GM12875 (cell line): ENCODE measurements around the gene PFKFB4.

Source experiments
- H3K4me3 ChIP-seq: one replicate; pipeline ENCODE4 v1.5.1; 2011; ENCODE audit warnings: low read depth, low read length, control low read depth
- TF ChIP-seq, protein P1 (sequence below): IDR thresholded peaks from 2 replicates; pipeline ENCODE4 v1.5.1; 2011; ENCODE audit warnings: low read depth, mild to moderate bottlenecking, control low read depth, inconsistent platforms, low read length, moderate library complexity, borderline replicate concordance; ENCODE audit not compliant: insufficient read depth

Gene PFKFB4

DNA sequence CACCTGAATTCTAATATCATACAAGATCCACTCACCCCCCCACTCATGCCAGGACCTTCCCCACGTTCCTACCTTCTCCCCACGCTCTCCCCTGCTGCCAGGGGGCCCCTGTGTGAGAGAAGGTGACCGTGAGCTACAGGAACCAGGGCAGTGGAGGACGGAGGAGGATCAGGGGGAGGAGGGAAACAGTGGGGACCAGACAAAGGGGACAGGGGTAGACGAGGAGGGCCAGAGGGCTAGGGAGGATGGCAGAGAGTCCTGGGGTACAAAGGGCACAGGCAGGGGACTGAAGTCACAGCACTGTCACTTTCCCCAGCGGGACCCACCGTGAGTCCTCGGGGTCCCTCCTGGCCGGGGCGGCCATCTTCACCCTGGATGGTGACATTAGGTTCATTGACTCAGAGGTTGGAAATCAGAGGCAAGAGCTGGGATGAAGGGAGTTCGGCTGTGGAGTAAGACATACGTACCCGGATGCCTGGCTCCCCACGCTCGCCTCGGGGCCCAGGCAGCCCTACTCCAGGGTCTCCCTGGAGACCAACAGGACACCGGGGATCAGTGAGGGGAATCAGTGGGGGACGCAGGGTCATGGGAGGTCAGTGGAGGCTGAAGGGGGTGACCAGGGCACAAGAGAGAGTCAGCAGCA is 13.3 kb upstream of the PFKFB4 start:
- TF ChIP-seq, protein P1, sequence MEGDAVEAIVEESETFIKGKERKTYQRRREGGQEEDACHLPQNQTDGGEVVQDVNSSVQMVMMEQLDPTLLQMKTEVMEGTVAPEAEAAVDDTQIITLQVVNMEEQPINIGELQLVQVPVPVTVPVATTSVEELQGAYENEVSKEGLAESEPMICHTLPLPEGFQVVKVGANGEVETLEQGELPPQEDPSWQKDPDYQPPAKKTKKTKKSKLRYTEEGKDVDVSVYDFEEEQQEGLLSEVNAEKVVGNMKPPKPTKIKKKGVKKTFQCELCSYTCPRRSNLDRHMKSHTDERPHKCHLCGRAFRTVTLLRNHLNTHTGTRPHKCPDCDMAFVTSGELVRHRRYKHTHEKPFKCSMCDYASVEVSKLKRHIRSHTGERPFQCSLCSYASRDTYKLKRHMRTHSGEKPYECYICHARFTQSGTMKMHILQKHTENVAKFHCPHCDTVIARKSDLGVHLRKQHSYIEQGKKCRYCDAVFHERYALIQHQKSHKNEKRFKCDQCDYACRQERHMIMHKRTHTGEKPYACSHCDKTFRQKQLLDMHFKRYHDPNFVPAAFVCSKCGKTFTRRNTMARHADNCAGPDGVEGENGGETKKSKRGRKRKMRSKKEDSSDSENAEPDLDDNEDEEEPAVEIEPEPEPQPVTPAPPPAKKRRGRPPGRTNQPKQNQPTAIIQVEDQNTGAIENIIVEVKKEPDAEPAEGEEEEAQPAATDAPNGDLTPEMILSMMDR, result no peak
- H3K4me3 ChIP-seq, result no peak overlapping the region

DNA sequence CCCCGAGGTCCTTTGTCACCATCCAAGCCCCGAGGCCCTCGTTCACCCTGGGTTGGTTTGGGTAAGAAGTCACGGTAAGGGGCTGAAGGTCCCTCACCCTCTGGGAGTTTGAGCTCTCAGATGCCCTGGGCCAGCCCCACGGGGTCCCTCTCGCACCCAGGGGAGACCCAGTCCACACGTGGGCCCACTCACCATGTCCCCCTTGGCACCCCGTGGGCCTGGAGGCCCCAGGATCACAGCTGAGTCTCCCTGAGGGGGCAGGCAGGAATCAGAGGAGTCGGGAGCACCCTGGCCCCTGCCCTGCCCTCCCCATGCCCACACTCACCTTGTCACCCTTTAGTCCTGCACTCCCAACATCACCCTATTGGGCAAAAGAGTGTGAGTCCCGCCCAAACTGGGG is 12.8 kb upstream of the PFKFB4 start:
- TF ChIP-seq, protein P1, result no peak
- no peak overlapping the region for H3K4me3 ChIP-seq

DNA sequence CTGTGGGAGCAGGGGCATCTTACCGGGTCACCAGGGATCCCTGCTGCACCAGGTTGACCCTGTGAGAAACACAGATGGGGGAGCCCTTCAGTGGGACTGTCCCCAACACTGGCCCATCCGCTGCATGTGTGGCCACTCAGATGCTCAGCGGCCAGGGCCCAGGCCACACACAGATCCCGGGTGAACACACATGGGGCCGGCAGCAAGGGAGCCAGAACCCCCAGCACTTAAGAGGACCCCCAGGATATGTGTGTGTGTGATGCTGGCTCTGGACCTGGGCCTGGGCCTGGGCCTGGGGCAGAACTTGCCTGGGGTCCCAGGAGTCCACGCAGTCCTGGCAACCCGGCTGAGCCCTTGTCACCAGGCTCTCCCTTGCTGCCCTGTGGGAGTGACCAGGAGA is 11.9 kb upstream of the PFKFB4 start:
- TF ChIP-seq, protein P1, result no peak
- H3K4me3 ChIP-seq, result no peak overlapping the region

DNA sequence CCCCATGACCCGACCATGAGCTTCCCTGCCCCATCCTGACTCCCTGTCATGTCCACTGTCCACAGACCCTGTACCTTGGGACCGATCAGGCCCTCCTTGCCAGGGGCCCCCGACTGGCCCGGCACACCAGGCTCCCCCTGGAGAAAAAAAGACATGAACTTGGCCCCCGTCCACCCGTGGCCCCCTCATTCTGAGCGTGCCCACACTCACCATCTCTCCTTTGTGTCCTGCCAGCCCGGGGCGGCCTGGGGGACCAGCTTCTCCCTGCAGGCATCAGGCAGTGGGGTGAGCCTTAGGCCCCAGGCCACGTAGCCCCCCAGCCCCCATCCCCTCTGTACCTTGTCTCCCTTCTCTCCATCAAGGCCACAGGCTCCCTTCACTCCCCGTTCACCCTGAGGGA is 10.9 kb upstream of the PFKFB4 start:
- H3K4me3 ChIP-seq, result no peak overlapping the region
- TF ChIP-seq, protein P1, result no peak

DNA sequence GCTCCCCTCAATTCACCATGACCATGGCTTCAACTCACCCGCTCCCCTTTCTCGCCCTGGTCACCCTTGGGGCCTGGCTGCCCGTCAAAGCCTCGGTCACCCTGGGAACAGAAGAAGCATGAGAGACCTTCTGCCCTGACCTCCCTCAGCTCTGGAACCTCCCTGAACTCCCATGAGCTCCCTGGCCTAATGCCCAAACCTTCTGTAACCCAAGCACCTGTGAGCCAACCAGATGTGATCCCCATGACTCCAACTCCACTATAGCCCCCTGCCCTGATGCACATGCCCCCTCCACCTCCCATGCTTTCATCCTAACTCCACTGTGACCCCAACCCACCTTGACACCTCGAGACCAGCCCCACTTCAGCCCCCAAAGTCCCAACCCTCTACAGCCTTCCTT is 10.5 kb upstream of the PFKFB4 start:
- TF ChIP-seq, protein P1, result no peak
- H3K4me3 ChIP-seq, result no peak overlapping the region

DNA sequence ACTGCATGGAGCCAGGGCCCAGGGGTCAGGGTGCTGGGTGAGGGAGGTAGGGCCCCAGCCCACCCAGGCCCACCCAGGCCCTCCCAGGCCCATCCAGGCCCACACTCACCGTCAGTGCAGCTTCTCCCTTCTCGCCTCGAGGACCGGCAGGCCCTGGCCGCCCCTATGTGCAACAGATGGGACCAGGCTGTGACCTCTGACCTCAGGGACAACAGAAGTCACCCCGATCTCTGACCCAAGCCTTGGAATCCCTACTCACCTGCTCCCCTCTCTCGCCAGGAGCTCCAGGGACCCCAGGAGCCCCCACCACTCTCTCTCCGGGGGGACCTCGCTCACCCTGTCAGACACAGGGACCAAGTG is 9.8 kb upstream of the PFKFB4 start:
- H3K4me3 ChIP-seq, result no peak overlapping the region
- TF ChIP-seq, protein P1, result no peak

DNA sequence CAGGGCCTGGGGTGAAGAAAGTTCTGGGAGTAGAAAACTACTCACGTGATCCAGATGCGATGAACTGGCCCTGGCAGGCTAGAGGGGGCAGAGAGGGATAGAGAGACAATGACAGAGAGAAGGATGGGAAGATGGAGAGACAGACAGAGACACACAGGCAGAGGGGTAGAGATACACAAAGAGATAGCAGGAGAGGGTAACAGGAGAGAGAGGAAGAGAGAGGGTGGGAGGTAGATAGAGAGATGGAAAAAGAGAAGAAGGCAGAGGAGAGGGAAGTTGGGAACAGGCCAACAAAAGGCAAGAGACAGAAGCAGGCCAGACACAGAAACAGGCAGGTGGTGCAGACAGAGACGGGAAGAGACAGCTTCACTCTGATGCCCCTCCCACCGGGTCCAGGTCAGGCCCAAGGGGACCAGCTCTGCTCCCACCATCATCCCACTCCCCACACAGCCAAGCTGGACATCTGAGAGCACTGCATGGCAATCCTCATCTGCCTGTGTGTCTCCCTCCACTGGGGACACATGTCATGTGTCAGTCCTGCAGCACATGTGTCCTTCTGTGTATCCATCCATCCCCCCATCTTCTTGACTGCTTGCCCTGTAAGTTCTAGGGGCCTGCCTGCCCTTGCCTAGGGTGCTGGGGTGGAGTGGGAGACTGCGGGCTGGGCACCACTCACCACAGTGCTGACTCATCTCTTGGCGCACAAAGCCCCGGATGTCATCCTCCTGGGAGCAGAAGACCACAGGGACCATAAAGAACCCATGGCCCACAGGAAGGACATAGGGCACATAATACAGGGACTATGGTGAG is 9.2 kb upstream of the PFKFB4 start:
- H3K4me3 ChIP-seq, result no peak overlapping the region
- TF ChIP-seq, protein P1, result no peak
